ENCODE results near the gene DSTN.

Gene DSTN

DNA sequence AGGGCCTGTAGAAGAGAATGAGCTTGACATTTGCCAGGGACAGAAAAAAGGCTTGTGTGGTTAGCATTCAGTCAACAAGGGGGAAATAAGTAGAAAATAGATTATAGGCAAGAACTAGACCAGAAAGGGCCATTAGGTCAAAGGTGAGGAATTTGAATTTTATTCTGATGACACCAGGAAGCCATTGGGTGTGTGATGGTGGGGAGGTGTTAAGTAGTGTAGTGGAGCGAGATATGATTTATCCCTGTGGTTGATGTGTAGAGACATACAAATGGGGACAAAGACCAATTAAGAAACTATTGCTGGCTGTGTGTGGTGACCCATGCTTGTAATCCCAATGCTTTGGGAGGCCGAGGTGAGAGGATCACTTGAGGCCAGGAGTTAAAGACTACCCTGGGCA is 11.0 kb downstream of the DSTN start:
- no peak for DNase-seq (ENCODE audit: low spot score)

DNA sequence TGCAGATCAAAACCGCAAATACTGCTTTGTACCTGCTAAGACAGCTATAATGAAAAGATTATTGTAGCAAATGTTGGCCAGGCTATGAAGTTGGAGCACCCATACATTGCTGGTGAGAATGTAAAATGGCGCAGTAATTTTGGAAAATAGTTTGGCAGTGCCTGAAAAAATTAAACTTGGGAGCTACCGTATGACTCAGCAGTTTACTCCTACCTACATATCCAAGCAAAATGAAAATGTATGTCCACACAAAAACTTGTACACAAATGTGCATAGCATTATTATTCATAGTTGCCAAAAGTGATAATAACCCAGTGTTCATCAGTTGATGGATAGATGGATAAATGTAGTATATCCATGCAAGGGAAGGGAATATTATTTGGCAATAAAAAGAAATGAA is 13.3 kb downstream of the DSTN start:
- no peak for DNase-seq (ENCODE audit: low spot score)

DNA sequence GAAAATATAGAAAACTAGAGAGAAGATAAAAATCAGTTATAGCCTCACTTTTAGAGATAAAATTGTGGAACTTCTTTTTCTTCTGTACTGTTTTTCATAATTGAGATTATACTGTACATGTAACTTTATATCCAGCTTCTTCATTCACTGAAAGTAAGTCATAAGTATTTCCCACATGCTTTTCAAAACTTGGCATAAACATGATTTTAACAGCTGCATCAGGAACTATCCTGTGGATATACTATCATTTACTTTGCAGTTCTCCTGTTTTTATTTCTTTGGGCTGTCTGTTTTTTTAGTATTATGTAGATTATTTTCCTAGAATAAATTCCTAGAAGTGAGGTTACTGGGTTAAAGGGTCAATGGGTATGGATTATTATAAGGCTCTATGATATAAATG is 14.8 kb downstream of the DSTN start:
- DNase-seq (ENCODE audit: low spot score): no peak

DNA sequence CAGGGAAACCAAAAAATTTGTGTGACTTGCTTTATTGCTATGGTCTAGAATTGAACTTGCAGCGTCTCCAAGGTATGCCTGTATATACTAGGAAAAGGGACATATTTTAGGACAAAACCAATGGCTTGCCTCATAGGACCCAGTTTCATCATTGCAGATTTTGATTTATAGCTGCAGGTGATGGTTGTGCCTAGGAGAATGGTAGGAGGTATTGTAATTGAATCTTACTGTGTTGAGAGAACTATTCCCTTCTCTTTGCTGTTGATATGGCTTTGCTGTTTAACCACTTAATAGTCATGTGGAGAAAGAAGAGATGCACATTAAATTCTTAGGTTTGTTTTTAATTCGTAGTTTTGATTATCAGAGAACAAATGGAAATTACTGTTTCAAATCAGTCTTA is 16.4 kb downstream of the DSTN start:
- DNase-seq (ENCODE audit: low spot score): no peak

DNA sequence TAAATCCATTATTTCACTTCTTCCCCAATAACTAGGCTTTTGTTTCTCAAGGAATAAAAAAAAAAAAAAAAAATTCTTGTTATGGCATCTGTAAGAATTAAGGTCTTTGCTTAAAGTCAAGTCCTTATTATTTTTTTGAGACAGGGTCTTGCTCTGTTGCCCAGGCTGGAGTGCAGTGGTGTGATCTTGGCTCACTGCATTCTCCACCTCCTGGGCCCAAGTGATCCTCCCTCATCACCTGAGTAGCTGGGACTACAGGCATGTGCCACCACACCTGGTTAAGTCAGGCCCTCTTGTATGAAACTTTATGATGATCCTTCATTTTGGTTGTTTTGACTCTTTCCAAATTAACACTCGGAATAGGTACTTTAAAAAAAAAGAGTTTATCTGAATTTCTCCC is 17.3 kb downstream of the DSTN start:
- no peak for DNase-seq (ENCODE audit: low spot score)

DNA sequence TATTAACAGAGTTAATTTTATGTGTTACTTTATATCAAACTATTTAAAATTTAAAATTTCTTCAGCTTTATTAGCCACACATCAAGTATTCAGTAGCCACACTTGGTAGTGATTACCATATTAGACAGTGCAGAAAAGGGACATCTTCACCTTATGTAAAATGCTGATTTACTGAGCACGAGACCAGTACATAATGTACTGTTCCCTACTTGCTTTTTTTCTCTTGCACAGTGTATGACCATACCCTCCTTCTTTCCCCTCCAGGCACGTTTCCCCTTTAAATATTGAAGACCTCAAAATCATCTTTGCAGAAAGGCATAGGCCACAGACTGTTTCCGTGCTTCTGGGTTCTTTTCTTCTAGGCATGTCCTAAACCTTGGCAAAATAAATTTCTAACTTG is 17.9 kb downstream of the DSTN start:
- no peak for DNase-seq (ENCODE audit: low spot score)

DNA sequence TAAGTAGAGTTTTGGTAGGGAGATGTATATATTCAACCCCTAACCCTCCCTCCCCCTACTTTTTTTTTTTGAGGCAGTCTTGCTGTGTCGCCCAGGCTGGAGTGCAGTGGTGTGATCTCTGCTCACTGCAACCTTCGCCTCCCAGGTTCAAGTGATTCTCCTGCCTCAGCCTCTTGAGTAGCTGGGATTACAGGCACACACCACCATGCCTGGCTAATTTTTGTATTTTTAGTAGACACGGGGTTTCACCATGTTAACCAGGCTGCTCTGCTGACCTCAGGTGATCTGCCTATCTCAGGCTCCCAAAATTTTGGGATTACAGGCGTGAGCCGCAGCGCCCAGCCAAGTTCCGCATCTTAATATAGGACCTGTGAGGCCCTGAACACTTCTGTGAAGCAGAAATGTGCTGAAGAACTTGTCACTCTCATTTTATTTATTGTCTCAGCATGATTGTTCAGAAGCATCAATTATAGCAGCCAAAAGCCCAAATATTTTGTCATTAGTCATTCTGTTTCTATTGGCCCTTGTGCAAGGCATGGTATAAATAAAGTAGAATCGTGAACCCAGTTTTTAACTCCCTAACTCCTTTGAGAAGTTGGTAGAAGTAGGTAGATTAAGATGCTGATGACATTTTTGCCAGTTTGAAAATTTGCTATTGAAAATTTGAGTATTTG is 19.4 kb downstream of the DSTN start:
- no peak for DNase-seq (ENCODE audit: low spot score)

DNA sequence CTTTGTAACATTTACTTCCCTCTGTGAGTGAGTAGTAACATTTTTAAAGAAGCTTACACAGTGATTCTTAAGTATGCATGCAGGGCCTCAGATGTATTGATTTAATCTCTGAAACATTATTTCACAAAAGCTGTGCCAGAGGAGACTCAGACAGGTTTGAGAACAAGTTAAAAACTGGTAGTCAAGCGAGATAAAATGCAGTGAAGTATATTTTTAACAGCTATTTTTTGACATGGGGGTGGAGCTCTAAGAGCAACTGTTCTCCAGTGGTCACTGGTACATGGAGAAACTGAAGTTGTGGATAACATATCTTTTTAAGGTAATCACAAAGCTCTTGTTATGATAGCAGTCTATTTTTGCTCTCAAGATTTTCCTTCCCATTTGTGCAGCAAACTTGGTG is 20.4 kb downstream of the DSTN start:
- DNase-seq (ENCODE audit: low spot score): no peak

DNA sequence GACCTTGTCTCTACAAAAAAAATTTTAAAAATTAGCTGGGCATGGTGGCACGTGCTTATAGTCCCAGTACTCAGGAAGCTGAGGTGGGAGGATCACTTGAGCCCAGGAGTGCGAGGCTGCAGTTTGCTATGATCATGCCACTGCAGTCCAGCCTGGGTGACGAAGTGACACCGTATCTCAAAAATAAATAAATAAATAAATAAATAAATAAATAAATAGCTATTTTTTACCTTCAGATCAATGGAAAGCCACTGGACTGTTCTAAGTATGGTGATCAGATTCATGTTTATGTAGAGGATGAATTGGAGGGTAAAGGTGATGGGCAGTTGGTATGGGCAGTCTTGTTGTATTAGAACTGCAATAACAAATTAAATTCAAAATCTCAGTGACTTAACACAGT is 24.0 kb downstream of the DSTN start:
- no peak for DNase-seq (ENCODE audit: low spot score)

DNA sequence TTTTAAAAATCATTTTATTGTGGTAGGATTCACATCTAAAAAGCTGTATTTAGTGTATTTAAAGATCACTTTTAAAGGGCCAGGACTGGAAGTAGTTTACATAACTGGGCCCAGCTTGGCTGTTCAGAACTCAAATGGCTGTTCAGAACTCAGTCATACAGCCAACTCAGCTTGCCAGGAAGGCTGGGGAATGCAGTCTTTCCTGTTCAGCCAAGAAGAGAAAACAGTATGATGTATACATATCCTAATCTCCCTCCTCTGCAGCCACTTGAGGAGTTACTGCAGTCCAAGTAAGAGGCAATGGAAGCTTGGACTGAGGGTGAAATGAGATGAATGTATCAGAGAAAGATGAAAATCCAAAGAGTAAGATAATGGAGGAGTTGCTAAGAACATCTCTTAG is 24.6 kb downstream of the DSTN start:
- peak; percentile 58 for DNase-seq (ENCODE audit: low spot score)

DNA sequence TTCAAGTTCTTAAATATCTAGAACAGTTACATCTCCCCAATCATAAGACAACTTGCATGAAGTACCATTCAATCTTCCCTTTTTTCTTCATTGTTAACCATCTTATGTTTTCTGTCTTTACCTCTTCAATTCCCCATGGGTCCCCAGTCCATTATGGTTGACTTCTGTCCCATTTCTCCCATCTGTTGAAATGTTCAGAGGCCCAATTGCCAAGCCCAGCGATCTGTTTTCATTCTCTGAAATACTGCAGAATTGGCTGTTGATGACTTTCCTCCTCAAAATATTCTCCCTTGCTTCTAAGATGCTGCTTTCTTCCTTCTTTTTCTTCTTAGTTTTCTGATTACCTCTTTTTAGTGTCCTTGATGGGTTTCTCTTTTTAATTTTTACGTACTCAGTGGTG is 26.0 kb downstream of the DSTN start:
- no peak for DNase-seq (ENCODE audit: low spot score)

DNA sequence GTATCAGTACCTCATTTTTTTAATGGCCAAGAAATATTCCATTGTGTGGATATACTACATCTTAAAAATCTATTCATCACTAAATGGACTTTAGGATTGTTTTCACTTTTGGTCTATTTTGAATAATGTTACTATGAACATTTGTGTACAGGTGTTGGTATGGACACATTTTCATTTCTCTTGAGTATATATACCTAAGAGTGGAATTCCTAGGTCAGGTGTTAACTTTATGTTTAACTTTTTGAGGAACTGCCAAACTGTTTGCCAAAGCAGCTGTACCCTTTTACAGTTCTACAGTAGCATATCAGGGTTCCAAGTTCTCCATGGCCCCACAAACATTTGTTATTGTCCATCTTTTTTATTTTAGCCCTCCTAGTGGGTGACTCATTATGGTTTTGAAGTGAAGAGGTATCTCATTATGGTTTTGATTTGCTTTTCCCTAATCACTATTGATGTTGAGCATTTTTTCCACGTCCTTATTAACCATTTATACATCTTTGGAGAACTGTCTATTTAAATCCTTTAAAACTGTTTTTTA is 28.2 kb downstream of the DSTN start:
- no peak for DNase-seq (ENCODE audit: low spot score)

DNA sequence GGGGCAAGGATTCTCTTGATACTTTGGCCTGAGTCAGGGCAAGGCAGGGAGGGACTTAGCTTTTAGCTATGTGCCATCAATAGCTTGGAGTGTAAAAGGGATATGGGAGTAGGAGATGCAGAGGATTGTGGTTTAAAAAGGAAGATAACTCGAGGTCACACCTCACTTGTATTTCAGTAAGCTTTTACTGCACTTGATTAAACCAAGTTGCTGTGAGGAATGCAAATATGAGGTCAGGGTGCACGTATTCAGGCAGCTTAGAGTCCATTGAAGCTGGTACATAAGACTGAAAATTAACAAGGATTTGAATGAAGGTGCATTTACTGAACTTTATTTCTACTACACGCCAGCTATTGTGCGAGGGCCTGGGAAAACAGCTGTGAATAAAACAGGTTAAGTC is 32.1 kb downstream of the DSTN start:
- DNase-seq (ENCODE audit: low spot score): no peak

DNA sequence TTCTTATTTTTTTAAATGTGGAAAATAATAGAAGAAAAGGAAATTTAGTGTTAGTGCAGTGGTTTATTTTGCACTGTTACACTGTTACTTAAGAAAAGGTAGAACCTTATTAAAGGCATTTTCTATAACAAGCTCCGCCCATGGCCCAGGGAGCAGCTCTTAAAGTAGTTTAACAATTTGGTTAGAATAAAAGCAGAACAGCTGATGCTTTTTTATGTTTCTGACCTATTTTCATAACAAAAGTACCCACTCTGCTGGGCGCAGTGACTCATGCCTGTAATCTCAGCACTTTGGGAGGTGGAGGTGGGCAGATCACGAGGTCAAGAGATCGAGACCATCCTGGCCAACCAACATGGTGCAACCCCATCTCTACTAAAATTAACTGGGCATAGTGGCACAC is 32.6 kb downstream of the DSTN start:
- DNase-seq (ENCODE audit: low spot score): no peak

DNA sequence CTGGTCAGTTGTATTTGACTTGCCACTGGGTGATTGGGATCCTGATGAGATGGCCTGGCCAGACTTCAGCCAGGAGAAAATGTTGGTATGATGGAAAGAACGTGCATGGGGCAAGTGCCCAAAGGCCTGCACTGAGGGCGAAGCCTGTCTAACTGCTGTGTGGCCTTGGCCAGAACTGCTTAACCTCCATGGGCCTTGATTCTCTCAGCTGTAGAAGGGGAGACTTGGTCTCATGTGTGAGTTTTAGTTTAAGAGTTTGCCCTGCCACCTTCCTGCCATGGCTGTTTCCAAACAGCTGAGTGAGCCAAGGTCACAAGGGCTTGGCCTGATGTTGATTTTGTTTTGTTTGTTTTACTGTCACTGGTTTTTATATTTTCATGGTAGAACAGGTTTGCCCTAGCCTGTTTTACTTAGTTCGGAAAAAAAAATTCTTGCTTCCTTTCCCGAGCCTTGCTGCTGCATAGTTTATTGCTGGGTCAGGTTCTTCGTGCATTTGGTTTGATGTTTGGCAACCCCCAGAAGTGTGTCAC is 35.3 kb downstream of the DSTN start:
- DNase-seq (ENCODE audit: low spot score): no peak

DNA sequence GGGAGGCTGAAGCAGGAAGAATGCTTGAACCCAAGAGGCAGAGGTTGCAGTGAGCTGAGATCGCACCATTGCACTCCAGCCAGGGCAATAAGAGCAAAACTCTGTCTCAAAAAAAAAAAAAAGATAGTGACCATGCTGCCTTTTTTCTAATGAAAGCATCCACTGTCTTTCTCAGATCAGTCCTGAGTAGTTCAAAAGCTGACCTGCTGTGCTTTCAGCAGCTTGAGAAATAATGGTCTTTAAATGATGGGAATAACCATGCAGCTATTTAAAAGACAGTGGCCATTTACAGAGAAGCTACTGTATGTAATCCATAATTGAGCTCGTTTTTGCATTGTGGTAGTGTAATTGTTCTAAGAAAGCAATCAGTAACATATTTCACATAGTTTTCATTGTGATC is 36.1 kb downstream of the DSTN start:
- DNase-seq (ENCODE audit: low spot score): no peak

DNA sequence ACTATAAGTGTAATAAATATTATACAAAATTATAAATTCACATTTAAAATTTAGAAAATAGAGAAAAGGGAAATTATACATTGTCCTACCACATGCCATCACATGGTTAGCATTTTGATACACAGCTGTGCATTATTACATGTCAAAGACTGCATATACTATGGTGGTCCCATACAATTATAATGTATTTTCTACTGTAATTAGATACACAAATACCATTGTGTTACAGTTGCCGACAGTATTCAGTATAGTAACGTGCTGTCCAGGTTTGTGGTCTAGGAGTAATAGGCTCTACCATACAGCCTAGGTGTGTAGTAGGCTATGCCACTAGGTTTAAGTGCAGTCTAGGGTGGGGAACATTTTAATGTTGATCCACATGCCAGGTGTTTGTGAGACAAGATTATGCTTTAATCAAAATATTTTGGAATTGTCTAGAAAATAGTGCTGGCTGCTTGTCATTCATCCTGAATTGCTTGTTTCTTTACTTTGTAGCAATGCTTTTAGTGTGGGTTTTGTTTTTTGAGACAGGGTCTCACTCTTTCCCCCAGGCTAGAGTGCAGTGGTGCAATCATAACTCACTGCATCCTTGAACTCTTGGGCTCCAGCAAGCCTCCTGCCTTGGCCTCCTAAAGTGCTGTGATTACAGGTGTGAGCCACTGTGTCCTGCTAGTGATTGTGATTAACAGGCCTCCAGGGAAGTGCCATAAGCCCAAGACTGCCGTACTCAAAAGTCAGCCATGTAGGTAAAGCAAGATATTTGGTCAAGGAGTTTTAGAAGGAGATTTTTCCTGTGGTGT is 39.0 kb downstream of the DSTN start:
- DNase-seq (ENCODE audit: low spot score): no peak

DNA sequence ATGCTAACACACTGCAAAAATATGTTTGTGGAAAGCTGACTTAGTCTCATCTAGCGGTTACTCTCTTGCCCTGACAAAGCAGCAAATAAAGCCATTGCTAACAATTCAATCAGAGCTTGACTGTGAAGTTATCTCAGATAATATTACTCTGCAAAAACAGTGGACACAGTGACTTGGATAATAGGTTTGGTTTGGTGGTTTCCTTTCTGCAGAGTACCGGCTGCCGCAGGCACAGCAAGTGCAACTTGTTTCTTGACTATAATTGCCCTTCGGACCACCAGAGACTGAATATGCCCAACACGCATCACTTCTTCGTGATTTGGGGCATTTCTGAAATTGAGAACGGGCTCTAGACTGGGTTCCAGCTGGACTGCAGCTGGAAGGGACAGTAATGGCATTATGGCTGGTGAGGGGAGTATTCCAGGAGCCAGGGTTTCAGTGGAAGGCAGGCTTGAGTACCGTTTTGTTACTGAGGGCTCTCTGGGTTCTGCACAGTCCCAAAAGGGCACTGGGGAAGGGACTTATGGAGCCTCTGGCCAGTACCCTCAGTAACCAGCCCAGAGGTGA is 40.0 kb downstream of the DSTN start:
- DNase-seq (ENCODE audit: low spot score): no peak

DNA sequence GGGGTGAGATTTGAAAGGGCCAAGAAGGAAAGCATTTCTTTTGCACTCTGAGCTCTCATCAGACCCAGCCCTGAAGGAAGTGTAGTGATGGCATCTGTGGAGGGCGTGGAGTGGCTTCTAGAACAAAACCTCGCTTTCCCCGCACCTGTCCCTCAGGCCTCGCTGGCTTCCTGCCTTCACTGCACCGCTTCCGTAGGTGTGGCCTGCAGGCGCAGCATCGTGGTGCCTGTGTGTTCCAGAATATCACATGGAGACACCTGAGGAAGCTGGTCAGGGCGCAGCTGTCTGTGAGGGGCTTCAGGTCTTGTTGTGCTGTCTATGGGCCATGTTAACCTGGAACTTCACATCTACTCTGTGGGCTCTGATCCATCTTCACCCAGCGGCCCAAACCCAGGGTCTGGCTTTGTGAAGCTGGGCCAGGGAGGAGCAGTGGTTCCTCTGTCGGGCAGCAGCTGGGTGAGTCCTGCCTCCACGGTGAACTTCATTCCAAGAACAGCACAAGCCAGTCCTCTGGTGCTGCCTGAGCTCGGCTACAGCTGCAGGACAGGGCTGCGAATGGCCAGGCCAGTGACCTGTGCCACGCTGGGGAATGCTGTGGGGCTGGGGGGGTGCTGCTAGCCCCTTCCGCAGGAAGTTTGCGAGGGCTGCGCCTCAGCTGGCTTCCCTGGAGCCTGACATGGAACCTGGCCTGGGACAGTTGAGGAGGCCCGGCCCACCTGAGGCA is 40.9 kb downstream of the DSTN start:
- no peak for DNase-seq (ENCODE audit: low spot score)

DNA sequence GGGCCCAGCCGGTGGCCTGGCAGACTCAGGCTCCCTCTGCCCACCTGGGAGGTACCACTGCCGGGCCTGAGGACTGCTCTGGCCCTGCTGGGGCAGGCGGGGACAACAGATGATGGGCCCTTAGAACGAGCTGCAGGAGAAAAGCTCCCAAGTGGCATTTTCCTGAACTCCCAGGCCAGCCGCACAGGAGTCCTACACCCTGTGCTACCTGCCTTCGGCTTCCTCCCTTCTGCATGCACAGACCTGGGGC is 41.3 kb downstream of the DSTN start:
- DNase-seq (ENCODE audit: low spot score): no peak

DNA sequence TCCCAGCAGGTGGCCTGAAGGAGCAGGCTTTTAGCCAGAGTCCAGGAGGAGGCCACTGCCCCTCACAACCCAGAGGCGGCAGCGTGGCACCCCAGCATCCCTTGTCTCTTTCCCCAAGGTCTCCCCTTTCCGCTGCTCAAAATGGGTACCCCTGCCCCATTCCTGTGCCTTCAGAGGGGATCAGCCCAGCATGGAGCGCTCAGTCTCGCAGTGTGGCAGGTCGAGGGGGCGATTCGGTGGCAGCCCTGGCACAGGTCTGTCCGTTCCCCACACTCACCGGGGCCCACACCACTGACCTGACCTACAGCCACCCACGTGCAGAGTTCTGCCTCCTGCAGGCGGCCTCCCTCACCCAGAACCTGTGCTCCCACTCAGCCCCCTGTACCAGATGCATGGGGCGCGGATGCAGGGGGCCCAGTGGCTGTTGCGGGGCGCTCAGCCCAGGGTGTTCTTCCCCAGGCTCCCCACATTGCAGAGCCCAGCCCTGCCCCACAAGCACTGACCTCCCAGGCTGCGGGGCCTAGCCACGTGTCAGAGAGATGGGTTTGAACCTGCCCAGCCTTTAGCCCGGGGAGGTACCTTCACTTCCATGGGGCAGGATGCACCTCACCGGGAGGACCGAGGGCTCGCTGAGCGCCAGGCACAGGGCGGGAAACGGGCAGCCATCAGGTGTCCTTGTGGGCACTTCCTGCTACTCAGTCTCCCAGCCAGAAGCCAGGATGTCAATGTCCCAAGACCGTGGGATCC is 41.8 kb downstream of the DSTN start:
- no peak for DNase-seq (ENCODE audit: low spot score)

All from kidney capillary endothelial cell (primary cell).